ENCODE measurements around the gene IDH3B.
"Not testable (repeated sequence)": the region's sequence is repeated elsewhere in the genome, so short reads cannot be mapped to it uniquely, and the experiment has no call there.

IDH3B gene

GRCh38 chr20:2699775-2700413 is 35.9 kb upstream of the IDH3B start:
- Mint-ChIP-seq H3K4me3 (no peak overlapping the region), H3K27ac (no peak overlapping the region), H3K27me3 (peaks cover 32 to 60% of the 10 kb centered on the region in 2 donors), H3K4me1 (ENCODE audit: low read depth in 2 of 2) (no peaks in the 10 kb centered on the region), H3K36me3 (ENCODE audit: insufficient read depth) (no peaks in the 10 kb centered on the region), H3K9me3 (no peaks in the 10 kb centered on the region)
- DNase-seq (no peak), ATAC-seq (replicated peaks) (no peak)

- H3K4me3 Mint-ChIP-seq: no peak overlapping the region
- H3K27ac Mint-ChIP-seq: no peak overlapping the region
- no peaks in the 10 kb centered on the region for H3K9me3 Mint-ChIP-seq
- no peak for DNase-seq
- no peak for ATAC-seq (replicated peaks)
- no peaks in the 10 kb centered on the region for H3K4me1 Mint-ChIP-seq (ENCODE audit: low read depth in 2 of 2)
- peaks cover 31 to 70% of the 10 kb centered on the region in 2 donors for H3K27me3 Mint-ChIP-seq
- H3K36me3 Mint-ChIP-seq (ENCODE audit: insufficient read depth): no peaks in the 10 kb centered on the region
Measured at GRCh38 chr20:2698912-2699311, 34.9 kb upstream of the IDH3B start.

- Mint-ChIP-seq H3K27me3 (peaks cover 31 to 71% of the 10 kb centered on the region in 2 donors), H3K4me1 (ENCODE audit: low read depth in 2 of 2) (no peaks in the 10 kb centered on the region), H3K27ac (no peak overlapping the region), H3K9me3 (no peaks in the 10 kb centered on the region), H3K36me3 (ENCODE audit: insufficient read depth) (no peaks in the 10 kb centered on the region), H3K4me3 (no peak overlapping the region)
- DNase-seq (no peak), ATAC-seq (replicated peaks) (no peak)
Measured at GRCh38 chr20:2698186-2698817, 34.3 kb upstream of the IDH3B start.

GRCh38 chr20:2697768-2698167 is 33.8 kb upstream of the IDH3B start:
- H3K27me3 Mint-ChIP-seq: peaks cover 31 to 71% of the 10 kb centered on the region in 2 donors
- no peak overlapping the region for H3K4me3 Mint-ChIP-seq
- H3K27ac Mint-ChIP-seq: no peak overlapping the region
- H3K4me1 Mint-ChIP-seq (ENCODE audit: low read depth in 2 of 2): no peaks in the 10 kb centered on the region
- no peaks in the 10 kb centered on the region for H3K9me3 Mint-ChIP-seq
- DNase-seq (no peak), ATAC-seq (replicated peaks) (no peak)
- H3K36me3 Mint-ChIP-seq (ENCODE audit: insufficient read depth): no peaks in the 10 kb centered on the region

GRCh38 chr20:2696646-2697045 is 32.6 kb upstream of the IDH3B start:
- Mint-ChIP-seq H3K27me3 (peaks cover 34 to 74% of the 10 kb centered on the region in 2 donors), H3K9me3 (no peaks in the 10 kb centered on the region), H3K36me3 (ENCODE audit: insufficient read depth) (peaks cover 5% of the 10 kb centered on the region), H3K27ac (no peak overlapping the region), H3K4me3 (no peak overlapping the region), H3K4me1 (ENCODE audit: low read depth in 2 of 2) (peaks cover 5 to 6% of the 10 kb centered on the region in 2 donors)
- ATAC-seq (replicated peaks) (no peak), DNase-seq (no peak)

- Mint-ChIP-seq H3K4me1 (ENCODE audit: low read depth in 2 of 2) (peaks cover 10% of the 10 kb centered on the region in 2 donors), H3K27me3 (peaks cover 39 to 74% of the 10 kb centered on the region in 2 donors)
- not testable (repeated sequence) for H3K4me3 Mint-ChIP-seq; H3K27ac Mint-ChIP-seq; DNase-seq; ATAC-seq (replicated peaks); H3K36me3 Mint-ChIP-seq (ENCODE audit: insufficient read depth); H3K9me3 Mint-ChIP-seq
Measured at GRCh38 chr20:2695984-2696525, 32.0 kb upstream of the IDH3B start.

GRCh38 chr20:2695206-2695983 is 31.4 kb upstream of the IDH3B start:
- Mint-ChIP-seq H3K9me3 (no peaks in the 10 kb centered on the region), H3K36me3 (ENCODE audit: insufficient read depth) (peaks cover 12% of the 10 kb centered on the region), H3K4me3 (peak overlapping the region in 1 of 2 donors; percentile 2), H3K27me3 (peaks cover 34 to 68% of the 10 kb centered on the region in 2 donors), H3K27ac (peak overlapping the region in 1 of 2 donors; percentile 86), H3K4me1 (ENCODE audit: low read depth in 2 of 2) (peaks cover 10% of the 10 kb centered on the region in 2 donors)
- DNase-seq (no peak), ATAC-seq (replicated peaks) (no peak)

- Mint-ChIP-seq H3K36me3 (ENCODE audit: insufficient read depth) (peaks cover 12% of the 10 kb centered on the region), H3K4me3 (peak overlapping the region; percentile 17 to 27), H3K9me3 (no peaks in the 10 kb centered on the region), H3K4me1 (ENCODE audit: low read depth in 2 of 2) (peaks cover 10% of the 10 kb centered on the region in 2 donors), H3K27me3 (peaks cover 32 to 62% of the 10 kb centered on the region in 2 donors), H3K27ac (peak overlapping the region in 1 of 2 donors; percentile 86)
- no peak for ATAC-seq (replicated peaks)
- no peak for DNase-seq
Measured at GRCh38 chr20:2694519-2694918, 30.5 kb upstream of the IDH3B start.

GRCh38 chr20:2694008-2694471 is 30.0 kb upstream of the IDH3B start:
- DNase-seq: no peak
- Mint-ChIP-seq H3K27ac (no peak overlapping the region), H3K4me1 (ENCODE audit: low read depth in 2 of 2) (peaks cover 10% of the 10 kb centered on the region in 2 donors), H3K36me3 (ENCODE audit: insufficient read depth) (peaks cover 12% of the 10 kb centered on the region), H3K9me3 (no peaks in the 10 kb centered on the region), H3K27me3 (peaks cover 32 to 61% of the 10 kb centered on the region in 2 donors), H3K4me3 (peak overlapping the region; percentile 17 to 27)
- no peak for ATAC-seq (replicated peaks)

GRCh38 chr20:2693286-2694007 is 29.4 kb upstream of the IDH3B start:
- H3K4me1 Mint-ChIP-seq (ENCODE audit: low read depth in 2 of 2): peaks cover 12 to 13% of the 10 kb centered on the region in 2 donors

GRCh38 chr20:2692886-2693285 is 28.9 kb upstream of the IDH3B start:
- ATAC-seq (replicated peaks): peak; percentile 22
- peaks cover 14% of the 10 kb centered on the region for H3K36me3 Mint-ChIP-seq (ENCODE audit: insufficient read depth)
- peaks cover 32 to 49% of the 10 kb centered on the region in 2 donors for H3K27me3 Mint-ChIP-seq
- DNase-seq: peak in 2 of 3 experiments; percentile 22 to 27
- H3K9me3 Mint-ChIP-seq: no peaks in the 10 kb centered on the region
- H3K27ac Mint-ChIP-seq: no peak overlapping the region
- H3K4me1 Mint-ChIP-seq (ENCODE audit: low read depth in 2 of 2): peaks cover 16 to 17% of the 10 kb centered on the region in 2 donors
- H3K4me3 Mint-ChIP-seq: no peak overlapping the region

More at GRCh38 chr20:2693286-2694007, 29.4 kb upstream of the IDH3B start:
- DNase-seq: peak; percentile 45 to 51 (median 46)
- peak; percentile 70 for ATAC-seq (replicated peaks)
- peaks cover 12% of the 10 kb centered on the region for H3K36me3 Mint-ChIP-seq (ENCODE audit: insufficient read depth)
- peaks cover 32 to 55% of the 10 kb centered on the region in 2 donors for H3K27me3 Mint-ChIP-seq
- peak overlapping the region; percentile 10 to 35 for H3K4me3 Mint-ChIP-seq
- no peaks in the 10 kb centered on the region for H3K9me3 Mint-ChIP-seq
- H3K27ac Mint-ChIP-seq: no peak overlapping the region

- Mint-ChIP-seq H3K36me3 (ENCODE audit: insufficient read depth) (peaks cover 14% of the 10 kb centered on the region), H3K4me1 (ENCODE audit: low read depth in 2 of 2) (peaks cover 16 to 19% of the 10 kb centered on the region in 2 donors), H3K27ac (peak within 1 kb of the TSS; percentile 85 to 94), H3K9me3 (no peaks in the 10 kb centered on the region), H3K27me3 (peaks cover 32 to 47% of the 10 kb centered on the region in 2 donors), H3K4me3 (peak within 1 kb of the TSS; percentile 95 to 96)
- DNase-seq (no peak), ATAC-seq (replicated peaks) (peak; percentile 11)
Measured at GRCh38 chr20:2692036-2692885, 28.2 kb upstream of the IDH3B start, which contains the start of gene EBF4. EBF4 (plus strand) TSS chr20:2692780; CDS start chr20:2693646, 866 bp downstream.

All from effector memory CD8-positive, alpha-beta T cell (primary cell).